Measurements from ENCODE around the gene MYO5A.

DNA sequence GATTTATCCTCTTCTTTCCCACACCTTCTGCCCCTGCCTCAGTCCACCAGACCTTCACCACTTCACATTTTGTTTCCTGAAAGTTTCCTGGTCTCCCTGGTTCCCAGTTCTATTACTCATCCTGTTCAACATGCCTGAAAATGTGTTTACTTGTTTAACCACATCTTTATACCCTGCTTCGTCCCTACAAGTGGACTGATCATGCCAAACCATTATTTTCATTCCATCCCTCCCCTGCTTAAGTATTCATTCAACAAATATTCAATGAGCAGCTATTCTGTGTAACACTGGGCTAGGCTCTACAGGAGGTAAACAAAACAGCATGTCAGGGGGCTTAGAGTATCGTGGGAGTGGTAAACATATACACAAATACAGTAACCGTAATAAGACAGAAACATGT, 5.5 kb downstream of the MYO5A start:
- TF ChIP-seq, protein P1, sequence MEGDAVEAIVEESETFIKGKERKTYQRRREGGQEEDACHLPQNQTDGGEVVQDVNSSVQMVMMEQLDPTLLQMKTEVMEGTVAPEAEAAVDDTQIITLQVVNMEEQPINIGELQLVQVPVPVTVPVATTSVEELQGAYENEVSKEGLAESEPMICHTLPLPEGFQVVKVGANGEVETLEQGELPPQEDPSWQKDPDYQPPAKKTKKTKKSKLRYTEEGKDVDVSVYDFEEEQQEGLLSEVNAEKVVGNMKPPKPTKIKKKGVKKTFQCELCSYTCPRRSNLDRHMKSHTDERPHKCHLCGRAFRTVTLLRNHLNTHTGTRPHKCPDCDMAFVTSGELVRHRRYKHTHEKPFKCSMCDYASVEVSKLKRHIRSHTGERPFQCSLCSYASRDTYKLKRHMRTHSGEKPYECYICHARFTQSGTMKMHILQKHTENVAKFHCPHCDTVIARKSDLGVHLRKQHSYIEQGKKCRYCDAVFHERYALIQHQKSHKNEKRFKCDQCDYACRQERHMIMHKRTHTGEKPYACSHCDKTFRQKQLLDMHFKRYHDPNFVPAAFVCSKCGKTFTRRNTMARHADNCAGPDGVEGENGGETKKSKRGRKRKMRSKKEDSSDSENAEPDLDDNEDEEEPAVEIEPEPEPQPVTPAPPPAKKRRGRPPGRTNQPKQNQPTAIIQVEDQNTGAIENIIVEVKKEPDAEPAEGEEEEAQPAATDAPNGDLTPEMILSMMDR (IDR thresholded peaks at IDR 0.05) = no peak
- TF ChIP-seq SIN3A (IDR thresholded peaks at IDR 0.05; ENCODE audit: borderline replicate concordance, insufficient read depth, low read depth, low read length) (no peak), POLR2AphosphoS5 (IDR thresholded peaks at IDR 0.05; ENCODE audit: low read depth, low read length) (no peak), TCF7L2 (IDR thresholded peaks at IDR 0.05; ENCODE audit: low read depth, low read length) (no peak)
- TF ChIP-seq, protein P2, sequence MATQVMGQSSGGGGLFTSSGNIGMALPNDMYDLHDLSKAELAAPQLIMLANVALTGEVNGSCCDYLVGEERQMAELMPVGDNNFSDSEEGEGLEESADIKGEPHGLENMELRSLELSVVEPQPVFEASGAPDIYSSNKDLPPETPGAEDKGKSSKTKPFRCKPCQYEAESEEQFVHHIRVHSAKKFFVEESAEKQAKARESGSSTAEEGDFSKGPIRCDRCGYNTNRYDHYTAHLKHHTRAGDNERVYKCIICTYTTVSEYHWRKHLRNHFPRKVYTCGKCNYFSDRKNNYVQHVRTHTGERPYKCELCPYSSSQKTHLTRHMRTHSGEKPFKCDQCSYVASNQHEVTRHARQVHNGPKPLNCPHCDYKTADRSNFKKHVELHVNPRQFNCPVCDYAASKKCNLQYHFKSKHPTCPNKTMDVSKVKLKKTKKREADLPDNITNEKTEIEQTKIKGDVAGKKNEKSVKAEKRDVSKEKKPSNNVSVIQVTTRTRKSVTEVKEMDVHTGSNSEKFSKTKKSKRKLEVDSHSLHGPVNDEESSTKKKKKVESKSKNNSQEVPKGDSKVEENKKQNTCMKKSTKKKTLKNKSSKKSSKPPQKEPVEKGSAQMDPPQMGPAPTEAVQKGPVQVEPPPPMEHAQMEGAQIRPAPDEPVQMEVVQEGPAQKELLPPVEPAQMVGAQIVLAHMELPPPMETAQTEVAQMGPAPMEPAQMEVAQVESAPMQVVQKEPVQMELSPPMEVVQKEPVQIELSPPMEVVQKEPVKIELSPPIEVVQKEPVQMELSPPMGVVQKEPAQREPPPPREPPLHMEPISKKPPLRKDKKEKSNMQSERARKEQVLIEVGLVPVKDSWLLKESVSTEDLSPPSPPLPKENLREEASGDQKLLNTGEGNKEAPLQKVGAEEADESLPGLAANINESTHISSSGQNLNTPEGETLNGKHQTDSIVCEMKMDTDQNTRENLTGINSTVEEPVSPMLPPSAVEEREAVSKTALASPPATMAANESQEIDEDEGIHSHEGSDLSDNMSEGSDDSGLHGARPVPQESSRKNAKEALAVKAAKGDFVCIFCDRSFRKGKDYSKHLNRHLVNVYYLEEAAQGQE (IDR thresholded peaks at IDR 0.05; ENCODE audit: insufficient read depth in 1 of 2, low read depth in 2 of 2, low read length in 1 of 2) = no peak
